Skeletal muscle tissue (tissue), 4 donors: ENCODE results near the gene ZNF22. TPM values are rescaled to one million over a fixed set of nuclear protein-coding genes. Genes with fewer than 3 reads are reported as not detected.

ENCODE experiments used
- H3K27ac ChIP-seq: one replicate; pipeline ENCODE4 v1.7.0; 2013; ENCODE audit warnings: mild to moderate bottlenecking, low read depth, low read length, inconsistent platforms
- H3K27me3 ChIP-seq, 3 donors: one replicate each; pipeline ENCODE4 v1.7.0; 2013; ENCODE audit warnings: low read length in 3 of 3; ENCODE audit not compliant: control insufficient read depth in 3 of 3, insufficient read depth in 3 of 3
- H3K36me3 ChIP-seq, 3 donors: one replicate each; pipeline ENCODE4 v1.7.0; 2013; ENCODE audit warnings: low read length in 3 of 3; ENCODE audit not compliant: control insufficient read depth in 3 of 3, insufficient read depth in 3 of 3
- H3K4me1 ChIP-seq, 3 donors: one replicate each; pipeline ENCODE4 v1.7.0; 2013; ENCODE audit warnings: low read length in 3 of 3, mild to moderate bottlenecking in 3 of 3; ENCODE audit not compliant: control insufficient read depth in 3 of 3, insufficient read depth in 3 of 3
- H3K4me3 ChIP-seq, 3 donors: one replicate each; pipeline ENCODE4 v1.7.0; 2013; ENCODE audit warnings: low read length in 3 of 3
- H3K9ac ChIP-seq, 3 donors: one replicate each; pipeline ENCODE4 v1.7.0; 2013; ENCODE audit warnings: low read length in 3 of 3, mild to moderate bottlenecking in 3 of 3, moderate library complexity in 2 of 3, low read depth in 1 of 3
- H3K9me3 ChIP-seq, 3 donors: one replicate each; pipeline ENCODE4 v1.7.0; 2013; ENCODE audit warnings: low read length in 3 of 3; ENCODE audit not compliant: control insufficient read depth in 3 of 3
- total RNA-seq: library from RNA; depleted of rRNA; stranded (reverse); fragments of >200 nt; gene quantifications from one replicate; pipeline ENCODE4 v1.2.3, GENCODE V29; 2014
- donor health status: Osteomylitis.

ZNF22 gene
- total RNA-seq, 1 donor from 2014 or later, result 25.6 TPM

DNA sequence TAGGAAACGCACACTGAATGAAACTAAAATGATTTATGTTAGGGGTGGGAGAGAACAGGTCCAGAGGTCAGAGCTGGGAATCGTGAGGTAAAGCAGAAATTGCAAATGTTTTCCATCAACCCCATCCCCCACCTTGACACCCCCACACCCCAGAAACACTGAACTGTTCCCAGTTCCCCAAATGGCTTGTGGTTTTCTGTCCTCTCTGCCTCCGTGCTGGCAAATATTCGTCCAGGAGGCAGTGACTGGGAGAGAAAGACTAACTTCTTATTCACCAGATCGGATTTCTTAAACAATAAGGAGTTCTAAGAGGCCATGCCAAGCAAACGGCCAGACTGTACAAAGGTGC lies 41.9 kb upstream of the ZNF22 start:
- H3K4me1 ChIP-seq, result peaks cover 44 to 56% (median 48%) of the 10 kb centered on the region in 3 donors
- no peaks in the 10 kb centered on the region for H3K9me3 ChIP-seq
- H3K36me3 ChIP-seq, result peaks cover 5 to 14% (median 8%) of the 10 kb centered on the region in 3 donors
- peak overlapping the region; percentile 75 to 89 (median 82) for H3K9ac ChIP-seq
- H3K27me3 ChIP-seq, result no peaks in the 10 kb centered on the region
- peak overlapping the region; percentile 80 to 91 (median 84) for H3K4me3 ChIP-seq
- peak overlapping the region; percentile 70 for H3K27ac ChIP-seq

DNA sequence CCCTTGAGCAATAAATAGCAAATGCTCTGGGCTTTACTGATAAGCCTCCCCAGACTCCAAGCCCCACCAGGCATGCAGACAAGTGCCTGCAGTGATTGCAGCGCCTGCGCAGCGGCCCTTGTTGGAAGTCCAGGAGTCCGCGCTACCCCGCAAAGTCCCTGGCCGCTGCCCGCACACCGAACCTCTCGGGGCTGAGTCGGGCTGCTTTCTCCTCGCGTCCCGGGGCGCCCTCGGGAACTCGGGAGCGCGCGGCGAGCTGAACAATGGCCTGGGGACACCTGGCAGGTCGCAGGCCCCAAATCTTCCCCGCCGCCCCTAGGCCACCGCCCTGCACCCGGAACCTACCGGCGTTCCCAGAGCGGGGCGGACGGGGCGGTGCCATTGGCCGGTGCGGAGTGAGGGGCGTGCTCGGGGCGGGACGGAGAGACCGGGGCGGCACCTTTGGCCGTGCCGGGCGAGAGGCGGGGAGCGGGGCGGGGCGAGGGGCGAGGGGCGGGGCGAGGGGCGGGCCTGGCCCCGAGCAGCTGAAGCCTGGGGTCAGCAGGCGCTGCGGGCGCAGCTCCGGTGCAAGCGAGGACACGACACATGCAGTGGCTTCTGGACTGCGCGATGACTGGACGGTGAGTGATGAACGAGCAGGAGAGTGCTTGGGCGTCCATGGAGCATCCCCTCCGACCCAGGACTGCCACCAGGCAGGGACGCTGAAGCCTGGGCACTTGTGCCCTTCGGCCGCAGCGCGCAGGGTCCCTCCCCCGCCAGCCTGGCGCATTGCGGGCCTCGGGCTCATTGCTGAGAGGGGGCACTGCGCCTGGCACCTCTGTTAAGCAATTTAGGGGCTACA lies 41.3 kb upstream of the ZNF22 start, which contains the start of gene RASSF4:
Gene RASSF4, plus strand, starts transcription at position 556 of the 841 bp plus-strand sequence. CDS start 10,401 bp downstream, outside the sequence.
- H3K4me1 ChIP-seq, result peaks cover 50 to 62% (median 54%) of the 10 kb centered on the region in 3 donors

DNA sequence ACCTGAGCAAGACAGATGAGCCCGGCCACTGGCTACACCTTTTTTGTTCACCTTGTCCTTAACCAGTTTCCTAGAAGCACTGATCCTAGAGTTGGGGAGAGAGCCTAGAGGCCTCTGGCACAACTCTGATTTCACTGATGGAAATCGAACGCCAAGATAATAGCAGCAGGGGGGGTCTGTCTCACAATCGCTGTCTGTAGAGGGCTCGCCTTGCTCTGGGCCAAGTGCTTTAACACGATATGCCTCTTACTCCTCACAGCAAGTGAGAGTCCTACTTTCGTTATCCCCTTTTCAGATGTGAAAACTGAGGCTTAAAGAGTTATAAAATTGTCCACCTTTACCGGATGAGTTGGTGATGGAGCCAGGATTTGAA lies 40.6 kb upstream of the ZNF22 start:
- Histone ChIP-seq H3K9me3 (no peaks in the 10 kb centered on the region), H3K36me3 (peaks cover 3 to 14% (median 8%) of the 10 kb centered on the region in 3 donors), H3K9ac (peak overlapping the region; percentile 75 to 94 (median 83)), H3K27ac (peak overlapping the region; percentile 89), H3K4me3 (peak overlapping the region; percentile 85 to 95 (median 91)), H3K27me3 (no peaks in the 10 kb centered on the region), H3K4me1 (peaks cover 56 to 68% (median 60%) of the 10 kb centered on the region in 3 donors)

More for the DNA sequence above, 41.3 kb upstream of the ZNF22 start, which contains the start of gene RASSF4:
- Histone ChIP-seq H3K4me3 (peak within 1 kb of the TSS; percentile 85 to 95 (median 91)), H3K27ac (peak within 1 kb of the TSS; percentile 89), H3K9me3 (no peaks in the 10 kb centered on the region), H3K9ac (peak within 1 kb of the TSS; percentile 82 to 94 (median 83)), H3K36me3 (peaks cover 3 to 14% (median 8%) of the 10 kb centered on the region in 3 donors), H3K27me3 (no peaks in the 10 kb centered on the region)

DNA sequence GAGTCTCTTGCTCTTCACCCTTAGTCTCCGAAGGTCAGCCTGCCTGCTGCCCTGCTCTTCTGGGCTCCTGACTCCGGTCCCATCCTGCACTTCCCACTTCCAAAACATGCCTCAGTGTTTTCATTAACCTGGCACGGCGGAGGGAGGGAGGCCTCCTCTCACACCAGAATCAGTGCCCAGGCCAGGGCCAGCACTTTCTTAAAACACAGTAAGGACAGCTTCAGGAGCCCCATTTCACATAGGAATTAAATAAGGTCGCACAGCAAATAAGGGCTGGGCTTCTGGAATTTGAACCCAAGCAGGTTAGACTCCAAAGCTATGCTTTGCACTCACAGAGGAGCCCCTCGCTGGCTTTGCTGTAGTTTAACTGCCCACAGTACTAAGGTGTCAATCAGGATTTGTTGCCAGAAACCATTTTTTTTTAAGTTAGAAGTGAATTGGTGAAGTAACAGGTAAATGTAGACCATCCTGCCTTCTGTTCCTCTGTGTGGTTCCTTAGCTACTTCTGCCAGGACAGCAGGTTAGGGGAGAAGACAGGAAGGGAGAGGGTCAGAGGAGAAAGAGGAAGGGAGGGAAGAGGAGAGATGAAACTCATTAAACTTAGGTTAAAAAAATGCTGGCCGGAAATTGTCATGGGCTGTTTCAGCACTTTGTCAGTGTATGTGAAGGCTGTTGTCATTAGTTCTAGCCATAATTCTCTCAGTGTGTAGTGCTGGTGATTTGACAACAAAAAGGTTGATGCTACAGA lies 40.1 kb upstream of the ZNF22 start:
- Histone ChIP-seq H3K27ac (peak overlapping the region; percentile 89), H3K9ac (peak overlapping the region; percentile 75 to 94 (median 83)), H3K4me1 (peaks cover 62 to 74% (median 66%) of the 10 kb centered on the region in 3 donors), H3K4me3 (peak overlapping the region; percentile 85 to 95 (median 91)), H3K36me3 (peaks cover 3 to 11% (median 7%) of the 10 kb centered on the region in 3 donors), H3K9me3 (no peaks in the 10 kb centered on the region), H3K27me3 (no peaks in the 10 kb centered on the region)

GRCh38 chr10:44961230-44961571 lies 39.5 kb upstream of the ZNF22 start:
- Histone ChIP-seq H3K27me3 (no peaks in the 10 kb centered on the region), H3K9me3 (no peaks in the 10 kb centered on the region), H3K27ac (no peak overlapping the region), H3K9ac (peak overlapping the region in 2 of 3 donors; percentile 51 to 75), H3K36me3 (peaks cover 3 to 6% (median 5%) of the 10 kb centered on the region in 3 donors), H3K4me3 (peak overlapping the region in 1 of 3 donors; percentile 85), H3K4me1 (peaks cover 68 to 80% (median 71%) of the 10 kb centered on the region in 3 donors)

DNA sequence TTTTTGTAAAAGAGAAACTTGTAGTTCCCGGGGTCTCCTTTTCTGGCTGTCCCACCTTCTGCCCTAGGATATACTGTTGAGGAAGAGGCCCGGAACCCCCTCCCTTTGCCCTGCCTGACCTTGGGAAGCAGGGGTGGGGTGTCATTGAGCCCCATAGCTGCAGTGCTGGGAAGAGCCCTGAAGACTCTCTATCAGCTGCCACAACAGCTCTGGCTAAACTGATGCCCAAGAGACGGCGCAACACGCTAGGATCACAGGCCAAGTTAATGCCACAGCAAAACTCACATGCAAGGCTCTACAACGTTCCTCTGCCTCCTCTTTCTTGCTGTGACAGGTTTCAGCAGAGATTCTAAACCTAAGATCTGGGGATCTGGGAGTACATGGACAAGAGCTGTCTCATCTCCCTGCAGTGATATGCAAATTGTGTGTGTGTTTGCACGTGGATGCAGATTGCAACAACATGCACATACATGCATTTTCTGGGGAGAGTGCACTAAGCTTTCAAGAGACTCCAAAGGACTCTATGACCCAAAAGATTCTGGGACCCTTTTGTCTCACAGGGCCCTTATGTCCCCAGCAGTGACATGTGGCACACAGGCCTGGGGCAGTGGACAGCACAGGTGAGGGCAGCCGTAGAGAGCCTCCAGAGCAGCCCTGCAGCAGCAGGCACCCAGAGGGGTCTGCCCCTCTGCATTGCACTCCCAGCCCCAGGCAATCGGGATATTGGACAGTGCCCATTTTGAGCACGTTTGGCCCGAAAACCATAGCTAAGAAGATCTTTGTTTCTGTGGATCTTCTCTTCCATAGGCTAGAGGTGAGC lies 38.6 kb upstream of the ZNF22 start:
- Histone ChIP-seq H3K9ac (peak overlapping the region in 1 of 3 donors; percentile 82), H3K9me3 (no peaks in the 10 kb centered on the region), H3K27me3 (no peaks in the 10 kb centered on the region), H3K36me3 (peaks cover 0 to 2% (median 0%) of the 10 kb centered on the region in 3 donors), H3K4me3 (peak overlapping the region in 1 of 3 donors; percentile 34), H3K27ac (no peak overlapping the region), H3K4me1 (peaks cover 77 to 88% (median 81%) of the 10 kb centered on the region in 3 donors)

GRCh38 chr10:44962870-44963738 lies 37.6 kb upstream of the ZNF22 start:
- Histone ChIP-seq H3K9ac (peak overlapping the region; percentile 51 to 82 (median 69)), H3K4me1 (peaks cover 85 to 93% (median 85%) of the 10 kb centered on the region in 3 donors)

GRCh38 chr10:44963772-44964633 lies 36.7 kb upstream of the ZNF22 start:
- Histone ChIP-seq H3K4me3 (peak overlapping the region; percentile 13 to 67 (median 31)), H3K27ac (peak overlapping the region; percentile 88)

More at GRCh38 chr10:44962870-44963738, 37.6 kb upstream of the ZNF22 start:
- peaks cover 0 to 2% (median 0%) of the 10 kb centered on the region in 3 donors for H3K36me3 ChIP-seq
- H3K27me3 ChIP-seq, result no peaks in the 10 kb centered on the region
- no peaks in the 10 kb centered on the region for H3K9me3 ChIP-seq
- peak overlapping the region; percentile 88 for H3K27ac ChIP-seq
- H3K4me3 ChIP-seq, result peak overlapping the region; percentile 13 to 67 (median 15)

More at GRCh38 chr10:44963772-44964633, 36.7 kb upstream of the ZNF22 start:
- Histone ChIP-seq H3K4me1 (peaks cover 88 to 95% (median 88%) of the 10 kb centered on the region in 3 donors), H3K9me3 (no peaks in the 10 kb centered on the region), H3K36me3 (peaks cover 0 to 2% (median 0%) of the 10 kb centered on the region in 3 donors), H3K27me3 (no peaks in the 10 kb centered on the region), H3K9ac (peak overlapping the region; percentile 68 to 82 (median 69))
